T-cell (primary cell): ENCODE results near the gene APOBEC2. TPM values are rescaled to one million over a fixed set of nuclear protein-coding genes. Genes with fewer than 3 reads are reported as not detected.
A peak's percentile ranks its signal among the peaks of the same experiment; 100 is the strongest.

ENCODE experiments used
- ATAC-seq, 4 experiments: fragments of 200-7000 bp in 3 of 4; fragments of 150-1000 bp in 1 of 4; cut with Tn5 transposase; replicated peaks in 1 of 4; 1 replicate in 3 of 4; 2 replicates in 1 of 4; pipeline ENCODE4 v1.10.0; 2021; ENCODE audit warnings: moderate library complexity in 3 of 4, mild to moderate bottlenecking in 2 of 4, moderate number of reproducible peaks in 1 of 4
- CTCF ChIA-PET, 2 donors: fragments of 300-600 bp; sonication (Branson Sonifier 250); formaldehyde crosslinking; loops; one replicate each; lab custom pipeline; 2022; ENCODE audit warnings: antibody characterized with exemption in 2 of 2; lab: Charles Lee
- POLR2A ChIA-PET, 2 donors: fragments of 300-600 bp; sonication (Branson Sonifier 250); formaldehyde crosslinking; loops; one replicate each; lab custom pipeline; 2022; ENCODE audit warnings: antibody characterized with exemption in 2 of 2; lab: Charles Lee
- DNase-seq, 35 experiments: peaks; one replicate each; pipeline versions ENCODE4 v3.0.0 to v3.0.0-alpha.2; 2013 to 2023
- H3K27ac ChIP-seq: one replicate; pipeline ENCODE4 v1.5.1; 2013; ENCODE audit warnings: low read length
- H3K27me3 ChIP-seq, 2 experiments: replicated peaks in 1 of 2; 1 replicate in 1 of 2; 2 replicates in 1 of 2; pipeline versions ENCODE4 v1.6.1 to v1.7.0; 2013; ENCODE audit warnings: low read length in 1 of 2, mixed read lengths in 1 of 2; ENCODE audit not compliant: control insufficient read depth in 2 of 2, insufficient read depth in 2 of 2; ENCODE audit errors: extremely low read depth in 1 of 2
- H3K36me3 ChIP-seq, 2 donors: 1 replicate in 1 of 2; 2 replicates in 1 of 2; pipeline versions ENCODE4 v1.6.1 to v1.7.0; 2013; ENCODE audit warnings: low read length in 1 of 2; ENCODE audit not compliant: control insufficient read depth in 2 of 2, insufficient read depth in 1 of 2; ENCODE audit errors: extremely low read depth in 1 of 2
- H3K4me1 ChIP-seq, 2 experiments: 1 replicate in 1 of 2; 2 replicates in 1 of 2; pipeline versions ENCODE4 v1.6.1 to v1.7.0; 2013; ENCODE audit warnings: low read length in 2 of 2, mixed read lengths in 1 of 2; ENCODE audit not compliant: insufficient read depth in 2 of 2, control insufficient read depth in 1 of 2; ENCODE audit errors: extremely low read depth in 1 of 2
- H3K4me3 ChIP-seq, 2 donors: 1 replicate in 1 of 2; 2 replicates in 1 of 2; pipeline versions ENCODE4 v1.5.1 to v1.7.0; 2013; ENCODE audit warnings: mild to moderate bottlenecking in 2 of 2, low read length in 1 of 2, moderate library complexity in 1 of 2; ENCODE audit not compliant: control insufficient read depth in 1 of 2; ENCODE audit errors: extremely low read depth in 1 of 2
- H3K9me3 ChIP-seq: 2 replicates; pipeline ENCODE4 v1.7.0; 2013
- H3K27ac Mint-ChIP-seq, 2 donors: one replicate each; pipeline ENCODE4 v1.8.0; 2020 to 2021; ENCODE audit warnings: mild to moderate bottlenecking in 2 of 2, mixed read lengths in 2 of 2
- H3K27me3 Mint-ChIP-seq, 2 donors: one replicate each; pipeline ENCODE4 v1.8.0; 2021 to 2022; ENCODE audit warnings: mixed read lengths in 2 of 2
- H3K36me3 Mint-ChIP-seq: one replicate; pipeline ENCODE4 v1.8.0; 2021; ENCODE audit warnings: mixed read lengths
- H3K4me1 Mint-ChIP-seq, 3 donors: one replicate each; pipeline ENCODE4 v1.8.0; 2020 to 2022; ENCODE audit warnings: mixed read lengths in 3 of 3, mild to moderate bottlenecking in 1 of 3
- H3K4me3 Mint-ChIP-seq, 3 donors: one replicate each; pipeline ENCODE4 v1.8.0; 2020 to 2022; ENCODE audit warnings: mild to moderate bottlenecking in 3 of 3, mixed read lengths in 3 of 3, moderate library complexity in 3 of 3
- H3K9me3 Mint-ChIP-seq, 3 donors: one replicate each; pipeline ENCODE4 v1.8.0; 2020 to 2022; ENCODE audit warnings: mixed read lengths in 3 of 3
- WGBS: methylation state at CpG from one replicate; pipeline ENCODE4 v1.1.5; 2013; ENCODE audit warnings: missing lambda C conversion rate; ENCODE audit not compliant: insufficient coverage; 5-methylcytosine and 5-hydroxymethylcytosine counted together
- total RNA-seq, 35 experiments: library from RNA in 6 of 35; stranded (reverse) in 6 of 35; fragments of 120-200 nt in 1 of 35; gene quantifications; one replicate each; pipeline versions ENCODE4 v1.2.1 to v1.2.4 and lab custom pipeline; 2013 to 2026

The APOBEC2 gene
- total RNA-seq, 5 donors from 2014 or later (not counting 1 experiment from before 2014, with no cell fraction given) = not detected

- DNase-seq (peak in 31 of 35 experiments; percentile 24 to 87 (median 53)), ATAC-seq (no peak)
- Histone ChIP-seq H3K4me3 (no peak overlapping the region), H3K9me3 (no peaks in the 10 kb centered on the region), H3K27ac (no peak overlapping the region), H3K4me1 (peaks cover 6 to 8% of the 10 kb centered on the region in 2 experiments), H3K36me3 (peaks cover 3 to 72% of the 10 kb centered on the region in 2 donors), H3K27me3 (no peaks in the 10 kb centered on the region)
- peak overlapping the region; percentile 12 to 42 for H3K27ac Mint-ChIP-seq
- 0% methylated on average over 1 of the region's 3 CpGs for WGBS
- H3K4me3 Mint-ChIP-seq = no peak overlapping the region
- H3K9me3 Mint-ChIP-seq = no peaks in the 10 kb centered on the region
- peaks cover 21 to 34% (median 31%) of the 10 kb centered on the region in 3 donors for H3K4me1 Mint-ChIP-seq
- H3K27me3 Mint-ChIP-seq = no peaks in the 10 kb centered on the region
- CTCF ChIA-PET = interaction anchor here in 1 of 2 donors (1.4 kb wide), 1 partner anchor 9 kb away, joined by 3 read pairs; no protein-coding TSS in a partner anchor
- POLR2A ChIA-PET = no interaction called here
- peaks cover 53% of the 10 kb centered on the region for H3K36me3 Mint-ChIP-seq
These were observed 13.9 kb downstream of the APOBEC2 start for GRCh38 chr6:41066867-41067304.

GRCh38 chr6:41071501-41071922 is 18.5 kb downstream of the APOBEC2 start:
- DNase-seq = peak in 2 of 35 experiments; percentile 50 to 63
- POLR2A ChIA-PET = no interaction called here
- CTCF ChIA-PET = interaction anchor here in 1 of 2 donors (1.2 kb wide), 1 partner anchor 43 kb away, joined by 4 read pairs; no protein-coding TSS in a partner anchor
- Histone ChIP-seq H3K4me1 (peaks cover 17 to 30% of the 10 kb centered on the region in 2 experiments), H3K27me3 (no peaks in the 10 kb centered on the region), H3K36me3 (peaks cover 0 to 35% of the 10 kb centered on the region in 2 donors), H3K4me3 (peak overlapping the region; percentile 94), H3K9me3 (no peaks in the 10 kb centered on the region), H3K27ac (peak overlapping the region; percentile 96)
- Mint-ChIP-seq H3K4me3 (peak overlapping the region; percentile 94 to 96 (median 95)), H3K4me1 (peaks cover 46 to 62% (median 55%) of the 10 kb centered on the region in 3 donors), H3K9me3 (no peaks in the 10 kb centered on the region), H3K36me3 (peaks cover 23% of the 10 kb centered on the region), H3K27ac (peak overlapping the region; percentile 97 to 98), H3K27me3 (no peaks in the 10 kb centered on the region)
- 2% methylated on average over 7 of the region's 16 CpGs for WGBS
- ATAC-seq = no peak

- Mint-ChIP-seq H3K4me3 (peak within 1 kb of the TSS; percentile 94 to 96 (median 95)), H3K9me3 (no peaks in the 10 kb centered on the region), H3K4me1 (peaks cover 42 to 62% (median 53%) of the 10 kb centered on the region in 3 donors), H3K27me3 (no peaks in the 10 kb centered on the region), H3K27ac (peak within 1 kb of the TSS; percentile 97 to 98), H3K36me3 (peaks cover 17% of the 10 kb centered on the region)
- ATAC-seq (peak; percentile 79 to 80 (median 80)), DNase-seq (peak; percentile 99 to 100 (median 100))
- ChIA-PET CTCF (interaction anchor here in 1 of 2 donors (1.2 kb wide), 2 partner anchors 44 kb away, joined by 4 to 6 read pairs; no protein-coding TSS in a partner anchor), POLR2A (interaction anchor here (0.5 to 0.6 kb wide), 2 partner anchors 9 to 37 kb away, joined by 3 to 7 read pairs; no protein-coding TSS in a partner anchor)
- Histone ChIP-seq H3K27ac (peak within 1 kb of the TSS; percentile 96), H3K36me3 (peaks cover 0 to 32% of the 10 kb centered on the region in 2 donors), H3K9me3 (no peaks in the 10 kb centered on the region), H3K4me3 (peak within 1 kb of the TSS; percentile 94), H3K27me3 (no peaks in the 10 kb centered on the region), H3K4me1 (peaks cover 17 to 30% of the 10 kb centered on the region in 2 experiments)
- under 1% methylated on average over 41 of the region's 63 CpGs for WGBS
These were observed 19.2 kb downstream of the APOBEC2 start, which contains the start of gene OARD1 for GRCh38 chr6:41071923-41072835. Gene OARD1, minus strand, starts transcription at chr6:41072356. Its CDS starts 722 bp downstream, at chr6:41071634.

GRCh38 chr6:41072836-41073202 is 19.8 kb downstream of the APOBEC2 start, which contains the start of gene NFYA:
Gene NFYA, plus strand, starts transcription at chr6:41072974. Its CDS starts 6,116 bp downstream, at chr6:41079090.
- peaks cover 0 to 26% of the 10 kb centered on the region in 2 donors for H3K36me3 ChIP-seq
- peaks cover 11% of the 10 kb centered on the region for H3K36me3 Mint-ChIP-seq
- ChIA-PET POLR2A (interaction anchor here in 1 of 2 donors (0.6 kb wide), 1 partner anchor 10 kb away, joined by 7 read pairs; no protein-coding TSS in a partner anchor), CTCF (interaction anchor here in 1 of 2 donors (1.2 kb wide), 1 partner anchor 45 kb away, joined by 6 read pairs; no protein-coding TSS in a partner anchor)
- WGBS = under 1% methylated on average over 37 of the region's 37 CpGs
- H3K4me3 Mint-ChIP-seq = peak within 1 kb of the TSS; percentile 94 to 96 (median 95)
- H3K27me3 Mint-ChIP-seq = no peaks in the 10 kb centered on the region
- peaks cover 43 to 64% (median 55%) of the 10 kb centered on the region in 3 donors for H3K4me1 Mint-ChIP-seq
- peak within 1 kb of the TSS; percentile 96 for H3K27ac ChIP-seq
- H3K4me1 ChIP-seq = peaks cover 17 to 30% of the 10 kb centered on the region in 2 experiments
- no peaks in the 10 kb centered on the region for H3K27me3 ChIP-seq
- peak within 1 kb of the TSS; percentile 94 for H3K4me3 ChIP-seq
- peak within 1 kb of the TSS; percentile 97 to 98 for H3K27ac Mint-ChIP-seq
- peak; percentile 68 to 73 (median 72) for ATAC-seq
- H3K9me3 Mint-ChIP-seq = no peaks in the 10 kb centered on the region
- H3K9me3 ChIP-seq = no peaks in the 10 kb centered on the region
- peak in 21 of 35 experiments; percentile 98 to 100 (median 100) for DNase-seq

- H3K9me3 ChIP-seq = no peaks in the 10 kb centered on the region
- Mint-ChIP-seq H3K4me3 (peak overlapping the region; percentile 94 to 96 (median 95)), H3K9me3 (no peaks in the 10 kb centered on the region), H3K27me3 (no peaks in the 10 kb centered on the region), H3K27ac (peak overlapping the region; percentile 82 to 97), H3K36me3 (peaks cover 7% of the 10 kb centered on the region), H3K4me1 (peaks cover 48 to 64% (median 58%) of the 10 kb centered on the region in 3 donors)
- ChIA-PET POLR2A (interaction anchor here in 1 of 2 donors (0.6 kb wide), 1 partner anchor 10 kb away, joined by 7 read pairs; no protein-coding TSS in a partner anchor), CTCF (interaction anchor here in 1 of 2 donors (1.2 kb wide), 1 partner anchor 46 kb away, joined by 6 read pairs; no protein-coding TSS in a partner anchor)
- H3K4me1 ChIP-seq = peaks cover 17 to 30% of the 10 kb centered on the region in 2 experiments
- H3K36me3 ChIP-seq = peaks cover 0 to 20% of the 10 kb centered on the region in 2 donors
- under 1% methylated on average over 58 of the region's 74 CpGs for WGBS
- no peaks in the 10 kb centered on the region for H3K27me3 ChIP-seq
- peak; percentile 54 to 86 (median 74) for DNase-seq
- peak overlapping the region; percentile 96 for H3K27ac ChIP-seq
- ATAC-seq = peak; percentile 5 to 14 (median 13)
- H3K4me3 ChIP-seq = peak overlapping the region; percentile 94
These were observed 20.4 kb downstream of the APOBEC2 start for GRCh38 chr6:41073203-41073967.
